GM15510 (cell line): ENCODE results near the gene ZBTB47.

Source experiments
- POLR2A ChIP-seq: IDR thresholded peaks from 3 replicates; pipeline ENCODE4 v1.6.1; 2011; ENCODE audit warnings: borderline replicate concordance; ENCODE audit not compliant: insufficient read length; ENCODE audit errors: extremely low read depth

Gene ZBTB47

GRCh38 chr3:42712688-42713372 lies 59.3 kb downstream of the ZBTB47 start:
- TF ChIP-seq POLR2A, result no peak

- TF ChIP-seq POLR2A, result no peak
Measured at GRCh38 chr3:42713747-42714146, 60.2 kb downstream of the ZBTB47 start.

- no peak for TF ChIP-seq POLR2A
Measured at GRCh38 chr3:42714171-42714852, 60.8 kb downstream of the ZBTB47 start.
